Diencephalon (tissue), 1 donor: ENCODE results near the gene ROBO4. TPM values are rescaled to one million over a fixed set of nuclear protein-coding genes. Genes with fewer than 3 reads are reported as not detected.

Experiments used
- total RNA-seq: library from RNA; depleted of rRNA; stranded (reverse); fragments of >200 nt; gene quantifications from one replicate; pipeline ENCODE4 v1.2.3, GENCODE V29; 2014

The ROBO4 gene
- 8.1 TPM for total RNA-seq

GRCh38 chr11:124897674-124898262 is at the start of gene ROBO4:
TSS of gene ROBO4 (minus strand) at chr11:124897865. CDS start at chr11:124897795, 70 bp downstream.

GRCh38 chr11:124935548-124936514 is 38.2 kb upstream of the ROBO4 start, which contains the start of gene HEPACAM:
TSS of gene HEPACAM (minus strand) at chr11:124936047. CDS start at chr11:124936006, 41 bp downstream.

GRCh38 chr11:124918950-124919349 is 21.3 kb upstream of the ROBO4 start, which contains the start of gene HEPN1:
TSS of gene HEPN1 (plus strand) at chr11:124919250.

GRCh38 chr11:124865181-124865901 is 32.3 kb downstream of the ROBO4 start, which contains the start of gene ROBO3:
TSS of gene ROBO3 (plus strand) at chr11:124865432. CDS start at chr11:124865578, 146 bp downstream.

Other genes with a start within 250 kb of the ROBO4 start
- gene SIAE, start 224.1 kb downstream of the ROBO4 start, total RNA-seq: 22.6 TPM
- gene SPA17, start 224.0 kb downstream of the ROBO4 start, total RNA-seq: 16.4 TPM
- gene NRGN, start 157.9 kb downstream of the ROBO4 start, total RNA-seq: 3.7 TPM
- gene VSIG2, start 145.6 kb downstream of the ROBO4 start, total RNA-seq: not detected
- 8.3 TPM for gene ESAM, start 135.6 kb downstream of the ROBO4 start, total RNA-seq
- 21.5 TPM for gene MSANTD2, start 97.5 kb downstream of the ROBO4 start, total RNA-seq
- gene ROBO3, start 32.4 kb downstream of the ROBO4 start, total RNA-seq: 15.5 TPM
- not detected for gene HEPN1, start 21.4 kb upstream of the ROBO4 start, total RNA-seq
- gene HEPACAM, start 38.2 kb upstream of the ROBO4 start, total RNA-seq: 59.3 TPM
- gene CCDC15, start 56.3 kb upstream of the ROBO4 start, total RNA-seq: 3.9 TPM
- 2.1 TPM for gene SLC37A2, start 165.4 kb upstream of the ROBO4 start, total RNA-seq
- gene TMEM218, start 213.8 kb upstream of the ROBO4 start, total RNA-seq: 19.4 TPM